Measurements from ENCODE around the gene MCM9.

Gene MCM9

GRCh38 chr6:118785601-118786000, 149.4 kb downstream of the MCM9 start:
- no peaks in the 10 kb centered on the region for H3K36me3 ChIP-seq (ENCODE audit: control insufficient read depth, insufficient read depth, low read length)
- no peaks in the 10 kb centered on the region for H3K4me1 ChIP-seq (ENCODE audit: control insufficient read depth, insufficient read depth, low read length, poor library complexity, severe bottlenecking)
- 90 to 100% methylated on average over 1 to 2 of the region's 3 CpGs for WGBS, 2 experiments (ENCODE audit: insufficient coverage in 2 of 2)
- no peaks in the 10 kb centered on the region for H3K9me3 ChIP-seq (ENCODE audit: control insufficient read depth, low read length)
- H3K27ac ChIP-seq (ENCODE audit: low read depth, low read length, severe bottlenecking) = no peak overlapping the region
- H3K4me3 ChIP-seq (ENCODE audit: extremely low read depth, insufficient read depth, low read length, poor library complexity, severe bottlenecking) = no peak overlapping the region

GRCh38 chr6:118784641-118785164, 150.3 kb downstream of the MCM9 start:
- H3K27ac ChIP-seq (ENCODE audit: low read depth, low read length, severe bottlenecking) = no peak overlapping the region
- no peak overlapping the region for H3K4me3 ChIP-seq (ENCODE audit: extremely low read depth, insufficient read depth, low read length, poor library complexity, severe bottlenecking)

GRCh38 chr6:118783931-118784550, 150.9 kb downstream of the MCM9 start:
- Histone ChIP-seq H3K27ac (ENCODE audit: low read depth, low read length, severe bottlenecking) (no peak overlapping the region), H3K4me3 (ENCODE audit: extremely low read depth, insufficient read depth, low read length, poor library complexity, severe bottlenecking) (no peak overlapping the region), H3K9me3 (ENCODE audit: control insufficient read depth, low read length) (no peaks in the 10 kb centered on the region), H3K36me3 (ENCODE audit: control insufficient read depth, insufficient read depth, low read length) (no peaks in the 10 kb centered on the region), H3K4me1 (ENCODE audit: control insufficient read depth, insufficient read depth, low read length, poor library complexity, severe bottlenecking) (no peaks in the 10 kb centered on the region)
- 78 to 85% methylated on average over 2 to 4 of the region's 5 CpGs for WGBS, 2 experiments (ENCODE audit: insufficient coverage in 2 of 2)

More at GRCh38 chr6:118784641-118785164, 150.3 kb downstream of the MCM9 start:
- 78 to 82% methylated on average over 4 to 5 of the region's 5 CpGs for WGBS, 2 experiments (ENCODE audit: insufficient coverage in 2 of 2)
- Histone ChIP-seq H3K4me1 (ENCODE audit: control insufficient read depth, insufficient read depth, low read length, poor library complexity, severe bottlenecking) (no peaks in the 10 kb centered on the region), H3K9me3 (ENCODE audit: control insufficient read depth, low read length) (no peaks in the 10 kb centered on the region), H3K36me3 (ENCODE audit: control insufficient read depth, insufficient read depth, low read length) (no peaks in the 10 kb centered on the region)

- Histone ChIP-seq H3K4me1 (ENCODE audit: control insufficient read depth, insufficient read depth, low read length, poor library complexity, severe bottlenecking) (no peaks in the 10 kb centered on the region), H3K4me3 (ENCODE audit: extremely low read depth, insufficient read depth, low read length, poor library complexity, severe bottlenecking) (no peak overlapping the region), H3K9me3 (ENCODE audit: control insufficient read depth, low read length) (no peaks in the 10 kb centered on the region), H3K27ac (ENCODE audit: low read depth, low read length, severe bottlenecking) (no peak overlapping the region), H3K36me3 (ENCODE audit: control insufficient read depth, insufficient read depth, low read length) (no peaks in the 10 kb centered on the region)
- WGBS, 2 experiments (ENCODE audit: insufficient coverage in 2 of 2) = 89 to 94% methylated on average over 2 to 3 of the region's 3 CpGs
Measured at GRCh38 chr6:118782651-118783050, 152.3 kb downstream of the MCM9 start.

- no peaks in the 10 kb centered on the region for H3K36me3 ChIP-seq (ENCODE audit: control insufficient read depth, insufficient read depth, low read length)
- no peaks in the 10 kb centered on the region for H3K4me1 ChIP-seq (ENCODE audit: control insufficient read depth, insufficient read depth, low read length, poor library complexity, severe bottlenecking)
- no peak overlapping the region for H3K27ac ChIP-seq (ENCODE audit: low read depth, low read length, severe bottlenecking)
- no peak overlapping the region for H3K4me3 ChIP-seq (ENCODE audit: extremely low read depth, insufficient read depth, low read length, poor library complexity, severe bottlenecking)
- 76% methylated on average over 2 of the region's 2 CpGs; no CpG with 5 or more reads in 1 of the 2 experiments for WGBS, 2 experiments (ENCODE audit: insufficient coverage in 2 of 2)
- H3K9me3 ChIP-seq (ENCODE audit: control insufficient read depth, low read length) = no peaks in the 10 kb centered on the region
Measured at GRCh38 chr6:118781897-118782296, 153.1 kb downstream of the MCM9 start.

GRCh38 chr6:118780668-118781067, 154.3 kb downstream of the MCM9 start:
- WGBS, 2 experiments (ENCODE audit: insufficient coverage in 2 of 2) = 67 to 84% methylated on average over 2 of the region's 5 CpGs
- no peak overlapping the region for H3K27ac ChIP-seq (ENCODE audit: low read depth, low read length, severe bottlenecking)
- H3K9me3 ChIP-seq (ENCODE audit: control insufficient read depth, low read length) = no peaks in the 10 kb centered on the region
- H3K4me1 ChIP-seq (ENCODE audit: control insufficient read depth, insufficient read depth, low read length, poor library complexity, severe bottlenecking) = no peaks in the 10 kb centered on the region
- no peaks in the 10 kb centered on the region for H3K36me3 ChIP-seq (ENCODE audit: control insufficient read depth, insufficient read depth, low read length)
- H3K4me3 ChIP-seq (ENCODE audit: extremely low read depth, insufficient read depth, low read length, poor library complexity, severe bottlenecking) = no peak overlapping the region

- no peak overlapping the region for H3K4me3 ChIP-seq (ENCODE audit: extremely low read depth, insufficient read depth, low read length, poor library complexity, severe bottlenecking)
- H3K9me3 ChIP-seq (ENCODE audit: control insufficient read depth, low read length) = no peaks in the 10 kb centered on the region
- H3K4me1 ChIP-seq (ENCODE audit: control insufficient read depth, insufficient read depth, low read length, poor library complexity, severe bottlenecking) = no peaks in the 10 kb centered on the region
- H3K27ac ChIP-seq (ENCODE audit: low read depth, low read length, severe bottlenecking) = no peak overlapping the region
- WGBS, 2 experiments (ENCODE audit: insufficient coverage in 2 of 2) = 48 to 100% methylated on average over 2 to 3 of the region's 5 CpGs
- no peaks in the 10 kb centered on the region for H3K36me3 ChIP-seq (ENCODE audit: control insufficient read depth, insufficient read depth, low read length)
Measured at GRCh38 chr6:118776607-118777549, 158.1 kb downstream of the MCM9 start.

- Histone ChIP-seq H3K4me1 (ENCODE audit: control insufficient read depth, insufficient read depth, low read length, poor library complexity, severe bottlenecking) (no peaks in the 10 kb centered on the region), H3K36me3 (ENCODE audit: control insufficient read depth, insufficient read depth, low read length) (no peaks in the 10 kb centered on the region), H3K27ac (ENCODE audit: low read depth, low read length, severe bottlenecking) (no peak overlapping the region), H3K4me3 (ENCODE audit: extremely low read depth, insufficient read depth, low read length, poor library complexity, severe bottlenecking) (no peak overlapping the region), H3K9me3 (ENCODE audit: control insufficient read depth, low read length) (no peaks in the 10 kb centered on the region)
- 100% methylated on average over 1 of the region's 2 CpGs; no CpG with 5 or more reads in 1 of the 2 experiments for WGBS, 2 experiments (ENCODE audit: insufficient coverage in 2 of 2)
Measured at GRCh38 chr6:118775381-118775780, 159.6 kb downstream of the MCM9 start.

GRCh38 chr6:118774581-118774980, 160.4 kb downstream of the MCM9 start:
- no peaks in the 10 kb centered on the region for H3K36me3 ChIP-seq (ENCODE audit: control insufficient read depth, insufficient read depth, low read length)
- no peak overlapping the region for H3K27ac ChIP-seq (ENCODE audit: low read depth, low read length, severe bottlenecking)
- no peaks in the 10 kb centered on the region for H3K4me1 ChIP-seq (ENCODE audit: control insufficient read depth, insufficient read depth, low read length, poor library complexity, severe bottlenecking)
- H3K4me3 ChIP-seq (ENCODE audit: extremely low read depth, insufficient read depth, low read length, poor library complexity, severe bottlenecking) = no peak overlapping the region
- no CpG with 5 or more reads among the region's 2 CpGs for WGBS, 2 experiments (ENCODE audit: insufficient coverage in 2 of 2)
- no peaks in the 10 kb centered on the region for H3K9me3 ChIP-seq (ENCODE audit: control insufficient read depth, low read length)

- no peaks in the 10 kb centered on the region for H3K36me3 ChIP-seq (ENCODE audit: control insufficient read depth, insufficient read depth, low read length)
- no peak overlapping the region for H3K27ac ChIP-seq (ENCODE audit: low read depth, low read length, severe bottlenecking)
- H3K9me3 ChIP-seq (ENCODE audit: control insufficient read depth, low read length) = no peaks in the 10 kb centered on the region
- H3K4me1 ChIP-seq (ENCODE audit: control insufficient read depth, insufficient read depth, low read length, poor library complexity, severe bottlenecking) = no peaks in the 10 kb centered on the region
- no peak overlapping the region for H3K4me3 ChIP-seq (ENCODE audit: extremely low read depth, insufficient read depth, low read length, poor library complexity, severe bottlenecking)
- 80% methylated on average over 1 of the region's 3 CpGs; no CpG with 5 or more reads in 1 of the 2 experiments for WGBS, 2 experiments (ENCODE audit: insufficient coverage in 2 of 2)
Measured at GRCh38 chr6:118772886-118773285, 162.1 kb downstream of the MCM9 start.
